Measurements from ENCODE around the gene PIEZO1.

DNA sequence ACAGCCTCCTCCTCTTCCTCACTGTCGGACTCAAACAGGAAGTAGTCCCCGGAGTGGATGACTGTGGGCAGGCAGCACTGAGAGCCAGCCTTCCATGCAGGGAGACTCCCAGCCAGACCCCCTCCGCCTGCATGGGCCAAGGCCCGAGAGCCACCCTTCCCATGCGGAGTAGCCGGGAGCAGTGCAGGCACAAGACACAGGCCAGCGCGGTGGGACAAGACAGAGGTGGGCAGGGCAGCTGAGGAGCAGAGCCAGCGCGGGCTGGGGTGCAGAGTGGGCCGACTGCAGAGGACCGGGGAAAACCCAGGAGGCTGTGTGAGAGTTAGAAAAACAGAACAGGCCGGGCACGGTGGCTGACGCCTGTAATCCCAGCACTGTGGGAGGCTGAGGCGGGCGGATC is 61.1 kb downstream of the PIEZO1 start:
- no peak for TF ChIP-seq CEBPB (tag; IDR thresholded peaks at IDR 0.05)
- no peak for TF ChIP-seq BMI1 (IDR thresholded peaks at IDR 0.05; ENCODE audit: low read length)
- TF ChIP-seq MAZ (CRISPR knock-in tag; conservative IDR thresholded peaks at IDR 0.05 in 1 of 2, IDR thresholded peaks at IDR 0.05 in 1 of 2) = no peak
- TF ChIP-seq TAF1 (IDR thresholded peaks at IDR 0.05; ENCODE audit: control insufficient read depth, extremely low read depth, insufficient read depth, low read length, severe bottlenecking) = no peak
- no peak for TF ChIP-seq ZZZ3 (IDR thresholded peaks at IDR 0.05)
- TF ChIP-seq GATA2 (CRISPR knock-in tag; IDR thresholded peaks at IDR 0.05) = no peak
- TF ChIP-seq, protein P1, sequence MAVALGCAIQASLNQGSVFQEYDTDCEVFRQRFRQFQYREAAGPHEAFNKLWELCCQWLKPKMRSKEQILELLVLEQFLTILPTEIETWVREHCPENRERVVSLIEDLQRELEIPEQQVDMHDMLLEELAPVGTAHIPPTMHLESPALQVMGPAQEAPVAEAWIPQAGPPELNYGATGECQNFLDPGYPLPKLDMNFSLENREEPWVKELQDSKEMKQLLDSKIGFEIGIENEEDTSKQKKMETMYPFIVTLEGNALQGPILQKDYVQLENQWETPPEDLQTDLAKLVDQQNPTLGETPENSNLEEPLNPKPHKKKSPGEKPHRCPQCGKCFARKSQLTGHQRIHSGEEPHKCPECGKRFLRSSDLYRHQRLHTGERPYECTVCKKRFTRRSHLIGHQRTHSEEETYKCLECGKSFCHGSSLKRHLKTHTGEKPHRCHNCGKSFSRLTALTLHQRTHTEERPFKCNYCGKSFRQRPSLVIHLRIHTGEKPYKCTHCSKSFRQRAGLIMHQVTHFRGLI (CRISPR knock-in tag; IDR thresholded peaks at IDR 0.05) = no peak
